Liver (tissue), 3 donors: ENCODE data around the gene IFITM5.

Source experiments
- EGR1 ChIP-seq, 2 donors: IDR thresholded peaks; 2 replicates each; pipeline ENCODE4 v1.6.1; 2016 to 2018; ENCODE audit warnings: antibody characterized with exemption in 2 of 2, low read depth in 2 of 2
- FOXA1 ChIP-seq: IDR thresholded peaks from 2 replicates; pipeline ENCODE4 v1.6.1; 2016; ENCODE audit warnings: antibody characterized with exemption
- GABPA ChIP-seq, 2 donors: IDR thresholded peaks in 1 of 2; conservative IDR thresholded peaks in 1 of 2; 2 replicates each; pipeline ENCODE4 v1.6.1; 2016; ENCODE audit warnings: antibody characterized with exemption in 2 of 2, mild to moderate bottlenecking in 1 of 2, moderate library complexity in 1 of 2
- JUND ChIP-seq, 2 donors: IDR thresholded peaks; 2 replicates each; pipeline ENCODE4 v1.6.1; 2016; ENCODE audit warnings: antibody characterized with exemption in 2 of 2
- RAD21 ChIP-seq, 2 donors: IDR thresholded peaks; 2 replicates each; pipeline ENCODE4 v1.6.1; 2016; ENCODE audit warnings: antibody characterized with exemption in 2 of 2, mild to moderate bottlenecking in 2 of 2
- REST ChIP-seq: IDR thresholded peaks from 2 replicates; pipeline ENCODE4 v1.6.1; 2016; ENCODE audit warnings: antibody characterized with exemption, mild to moderate bottlenecking
- RXRA ChIP-seq, 2 donors: IDR thresholded peaks; 2 replicates each; pipeline ENCODE4 v1.6.1; 2017 to 2018; ENCODE audit warnings: antibody characterized with exemption in 2 of 2, mild to moderate bottlenecking in 1 of 2
- TF ChIP-seq, protein P1 (sequence below): fragments of 150-350 bp; IDR thresholded peaks from 2 replicates; pipeline ENCODE4 v1.5.1; 2017; ENCODE audit warnings: improper control_type of control experiment, low read depth, low read length; ENCODE audit not compliant: missing input control
- TF ChIP-seq, protein P2 (sequence below): IDR thresholded peaks from 2 replicates; pipeline ENCODE4 v1.6.1; 2016; ENCODE audit warnings: antibody characterized with exemption
- TF ChIP-seq, protein P3 (sequence below): IDR thresholded peaks from 2 replicates; pipeline ENCODE4 v1.6.1; 2016; ENCODE audit warnings: antibody characterized with exemption
- donor health status: healthy.
- donor health status: healthy.

GRCh38 chr11:253160-253885, 46.0 kb downstream of the IFITM5 start:
- TF ChIP-seq, protein P1, sequence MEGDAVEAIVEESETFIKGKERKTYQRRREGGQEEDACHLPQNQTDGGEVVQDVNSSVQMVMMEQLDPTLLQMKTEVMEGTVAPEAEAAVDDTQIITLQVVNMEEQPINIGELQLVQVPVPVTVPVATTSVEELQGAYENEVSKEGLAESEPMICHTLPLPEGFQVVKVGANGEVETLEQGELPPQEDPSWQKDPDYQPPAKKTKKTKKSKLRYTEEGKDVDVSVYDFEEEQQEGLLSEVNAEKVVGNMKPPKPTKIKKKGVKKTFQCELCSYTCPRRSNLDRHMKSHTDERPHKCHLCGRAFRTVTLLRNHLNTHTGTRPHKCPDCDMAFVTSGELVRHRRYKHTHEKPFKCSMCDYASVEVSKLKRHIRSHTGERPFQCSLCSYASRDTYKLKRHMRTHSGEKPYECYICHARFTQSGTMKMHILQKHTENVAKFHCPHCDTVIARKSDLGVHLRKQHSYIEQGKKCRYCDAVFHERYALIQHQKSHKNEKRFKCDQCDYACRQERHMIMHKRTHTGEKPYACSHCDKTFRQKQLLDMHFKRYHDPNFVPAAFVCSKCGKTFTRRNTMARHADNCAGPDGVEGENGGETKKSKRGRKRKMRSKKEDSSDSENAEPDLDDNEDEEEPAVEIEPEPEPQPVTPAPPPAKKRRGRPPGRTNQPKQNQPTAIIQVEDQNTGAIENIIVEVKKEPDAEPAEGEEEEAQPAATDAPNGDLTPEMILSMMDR: no peak
- TF ChIP-seq GABPA (IDR thresholded peaks at IDR 0.05 in 1 of 2, conservative IDR thresholded peaks at IDR 0.05 in 1 of 2) (no peak), EGR1 (IDR thresholded peaks at IDR 0.05; ENCODE audit: low read depth in 2 of 2) (no peak), RAD21 (IDR thresholded peaks at IDR 0.05) (no peak), RXRA (IDR thresholded peaks at IDR 0.05) (no peak), REST (no peak), JUND (IDR thresholded peaks at IDR 0.05) (no peak), FOXA1 (no peak)
- TF ChIP-seq, protein P2, sequence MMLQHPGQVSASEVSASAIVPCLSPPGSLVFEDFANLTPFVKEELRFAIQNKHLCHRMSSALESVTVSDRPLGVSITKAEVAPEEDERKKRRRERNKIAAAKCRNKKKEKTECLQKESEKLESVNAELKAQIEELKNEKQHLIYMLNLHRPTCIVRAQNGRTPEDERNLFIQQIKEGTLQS: no peak
- TF ChIP-seq, protein P3, sequence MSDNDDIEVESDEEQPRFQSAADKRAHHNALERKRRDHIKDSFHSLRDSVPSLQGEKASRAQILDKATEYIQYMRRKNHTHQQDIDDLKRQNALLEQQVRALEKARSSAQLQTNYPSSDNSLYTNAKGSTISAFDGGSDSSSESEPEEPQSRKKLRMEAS: no peak
